ENCODE measurements around the gene MAP3K6. TPM values are rescaled to one million over a fixed set of nuclear protein-coding genes. Genes with fewer than 3 reads are reported as not detected.

The MAP3K6 gene
- total and polyA plus RNA-seq, 4 donors = 1.3 to 8.3 (median 4.0) TPM

- TF ChIP-seq ZBTB33 (IDR thresholded peaks at IDR 0.05) (no peak), SP1 (IDR thresholded peaks at IDR 0.05) (no peak)
These were observed 37.2 kb upstream of the MAP3K6 start (continued) for GRCh38 chr1:27403931-27404330.

DNA sequence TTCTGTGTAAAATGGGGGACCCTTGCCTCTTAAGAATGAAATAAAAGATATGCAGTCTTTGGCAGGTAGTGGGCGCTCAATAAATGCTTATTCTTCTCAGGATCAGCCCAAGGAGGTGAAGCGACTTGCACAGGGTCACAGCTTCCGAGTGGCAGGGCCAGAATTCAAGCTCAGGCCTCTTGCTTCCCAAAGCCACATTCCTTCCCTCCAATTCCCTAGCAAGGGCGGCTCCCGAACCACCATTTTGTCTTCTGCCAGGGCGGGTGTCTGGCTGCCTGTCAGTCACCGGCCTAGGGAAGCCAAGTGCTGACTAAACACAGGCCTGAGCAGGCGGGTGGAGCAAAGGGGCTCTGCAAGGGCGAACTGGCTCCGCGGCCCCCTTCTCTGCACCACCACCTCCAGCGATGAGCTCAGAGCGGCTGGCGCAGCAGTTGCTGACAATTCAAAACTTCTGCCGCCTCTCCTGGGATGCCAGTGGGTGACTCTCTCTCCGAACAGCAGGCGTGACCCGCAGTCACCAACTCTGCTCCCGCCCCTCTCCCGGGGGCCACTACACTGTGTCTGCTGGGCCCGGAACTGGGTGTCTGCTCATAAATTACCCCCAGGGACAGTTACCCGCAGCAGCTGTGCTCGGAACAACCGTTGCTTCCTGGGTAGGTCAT is 36.4 kb upstream of the MAP3K6 start:
- peak overlapping the region in 1 of 2 donors; percentile 15 for H3K27ac ChIP-seq (ENCODE audit: low read depth in 1 of 2, low read length in 2 of 2)
- DNase-seq (ENCODE audit: low spot score) = no peak
- no peak for TF ChIP-seq HNF4A (conservative IDR thresholded peaks at IDR 0.05)
- no peak for TF ChIP-seq EGR1 (IDR thresholded peaks at IDR 0.05; ENCODE audit: low read depth in 2 of 2)
- no peak for TF ChIP-seq HNF4G (IDR thresholded peaks at IDR 0.05)
- TF ChIP-seq GABPA (IDR thresholded peaks at IDR 0.05 in 1 of 2, conservative IDR thresholded peaks at IDR 0.05 in 1 of 2) = no peak
- TF ChIP-seq TAF1 (conservative IDR thresholded peaks at IDR 0.05) = no peak
- TF ChIP-seq, protein P1, sequence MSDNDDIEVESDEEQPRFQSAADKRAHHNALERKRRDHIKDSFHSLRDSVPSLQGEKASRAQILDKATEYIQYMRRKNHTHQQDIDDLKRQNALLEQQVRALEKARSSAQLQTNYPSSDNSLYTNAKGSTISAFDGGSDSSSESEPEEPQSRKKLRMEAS (IDR thresholded peaks at IDR 0.05) = no peak
- no peak for TF ChIP-seq JUND (IDR thresholded peaks at IDR 0.05)
- no peak for TF ChIP-seq NR2F2 (IDR thresholded peaks at IDR 0.05)
- peak; percentile 61 for TF ChIP-seq YY1 (IDR thresholded peaks at IDR 0.05)
- TF ChIP-seq ZBTB33 (IDR thresholded peaks at IDR 0.05) = no peak
- peak in 1 of 2 donors; percentile 14 for TF ChIP-seq RXRA (IDR thresholded peaks at IDR 0.05)
- TF ChIP-seq FOXA2 (IDR thresholded peaks at IDR 0.05) = no peak
- TF ChIP-seq SP1 (IDR thresholded peaks at IDR 0.05) = no peak
- TF ChIP-seq, protein P2, sequence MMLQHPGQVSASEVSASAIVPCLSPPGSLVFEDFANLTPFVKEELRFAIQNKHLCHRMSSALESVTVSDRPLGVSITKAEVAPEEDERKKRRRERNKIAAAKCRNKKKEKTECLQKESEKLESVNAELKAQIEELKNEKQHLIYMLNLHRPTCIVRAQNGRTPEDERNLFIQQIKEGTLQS (IDR thresholded peaks at IDR 0.05) = no peak
- no peak for TF ChIP-seq FOXA1 (IDR thresholded peaks at IDR 0.05)
- TF ChIP-seq, protein P3, sequence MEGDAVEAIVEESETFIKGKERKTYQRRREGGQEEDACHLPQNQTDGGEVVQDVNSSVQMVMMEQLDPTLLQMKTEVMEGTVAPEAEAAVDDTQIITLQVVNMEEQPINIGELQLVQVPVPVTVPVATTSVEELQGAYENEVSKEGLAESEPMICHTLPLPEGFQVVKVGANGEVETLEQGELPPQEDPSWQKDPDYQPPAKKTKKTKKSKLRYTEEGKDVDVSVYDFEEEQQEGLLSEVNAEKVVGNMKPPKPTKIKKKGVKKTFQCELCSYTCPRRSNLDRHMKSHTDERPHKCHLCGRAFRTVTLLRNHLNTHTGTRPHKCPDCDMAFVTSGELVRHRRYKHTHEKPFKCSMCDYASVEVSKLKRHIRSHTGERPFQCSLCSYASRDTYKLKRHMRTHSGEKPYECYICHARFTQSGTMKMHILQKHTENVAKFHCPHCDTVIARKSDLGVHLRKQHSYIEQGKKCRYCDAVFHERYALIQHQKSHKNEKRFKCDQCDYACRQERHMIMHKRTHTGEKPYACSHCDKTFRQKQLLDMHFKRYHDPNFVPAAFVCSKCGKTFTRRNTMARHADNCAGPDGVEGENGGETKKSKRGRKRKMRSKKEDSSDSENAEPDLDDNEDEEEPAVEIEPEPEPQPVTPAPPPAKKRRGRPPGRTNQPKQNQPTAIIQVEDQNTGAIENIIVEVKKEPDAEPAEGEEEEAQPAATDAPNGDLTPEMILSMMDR (IDR thresholded peaks at IDR 0.05; ENCODE audit: low read depth, low read length, missing input control) = peak; percentile 23
- TF ChIP-seq REST (IDR thresholded peaks at IDR 0.05) = no peak
- TF ChIP-seq RAD21 (IDR thresholded peaks at IDR 0.05) = no peak
- peaks cover 0 to 12% (median 2%) of the 10 kb centered on the region in 4 donors for H3K4me1 ChIP-seq (ENCODE audit: control insufficient read depth in 4 of 4, insufficient read depth in 4 of 4, low read length in 3 of 4)
- H3K9ac ChIP-seq (ENCODE audit: low read depth in 1 of 2, low read length in 2 of 2) = no peak overlapping the region
- H3K4me3 ChIP-seq (ENCODE audit: low read depth in 1 of 3, low read length in 3 of 3) = no peak overlapping the region
- H3K27me3 ChIP-seq (ENCODE audit: control insufficient read depth in 4 of 4, insufficient read depth in 4 of 4, low read length in 3 of 4) = no peaks in the 10 kb centered on the region
- 68% methylated on average over 24 of the region's 24 CpGs for WGBS
- no peaks in the 10 kb centered on the region for H3K9me3 ChIP-seq (ENCODE audit: control insufficient read depth in 4 of 4, low read length in 3 of 4)
- H3K36me3 ChIP-seq (ENCODE audit: control insufficient read depth in 4 of 4, insufficient read depth in 3 of 4, low read depth in 1 of 4, low read length in 3 of 4) = peaks cover 0 to 16% (median 5%) of the 10 kb centered on the region in 4 donors

All from liver (tissue), 9 donors.